IMR-90 (cell line): ENCODE measurements around the gene OTUD5.

Experiments used
- CTCF ChIP-seq: conservative IDR thresholded peaks from 2 replicates; pipeline ENCODE4 v1.5.1; 2012; ENCODE audit warnings: mild to moderate bottlenecking, low read depth, low read length, improper control_type of control experiment
- POLR2A ChIP-seq: IDR thresholded peaks from 2 replicates; pipeline ENCODE4 v1.6.1; 2012; ENCODE audit warnings: mild to moderate bottlenecking, low read depth, low read length
- RAD21 ChIP-seq: IDR thresholded peaks from 2 replicates; pipeline ENCODE4 v1.6.1; 2012; ENCODE audit warnings: low read length, improper control_type of control experiment
- USF2 ChIP-seq: fragments of 150-350 bp; IDR thresholded peaks from 2 replicates; pipeline ENCODE4 v1.6.1; 2017; ENCODE audit warnings: mild to moderate bottlenecking, antibody characterized with exemption, low read length, low read depth

GRCh38 chrX:48902776-48903175, 54.6 kb downstream of the OTUD5 start:
- TF ChIP-seq USF2 (no peak), RAD21 (no peak), CTCF (no peak), POLR2A (no peak)
